ENCODE measurements around the gene CPPED1.

GRCh38 chr16:12675046-12675445, 128.6 kb downstream of the CPPED1 start:
- TF ChIP-seq POLR2A (IDR thresholded peaks at IDR 0.05) (no peak), CTCF (IDR thresholded peaks at IDR 0.05) (no peak)

All from transverse colon (tissue), 3 donors.